BLaER1 treated with 17β-estradiol and CSF1 and Interleukin-3, amounts not matched to agents 10 nM and 100 nM (cell line): Measurements from ENCODE around the gene ANKHD1.
"Not testable (repeated sequence)": the region's sequence is repeated elsewhere in the genome, so short reads cannot be mapped to it uniquely, and the experiment has no call there.

Experiments used
- H3K27ac ChIP-seq, 11 experiments: shearing (Covaris generic); formaldehyde crosslinking; 2 replicates each; pipeline ENCODE4 v1.8.1; 2022
- H3K27me3 ChIP-seq, 11 experiments: shearing (Covaris generic); formaldehyde crosslinking; 2 replicates each; pipeline ENCODE4 v1.8.1; 2022
- H3K36me3 ChIP-seq, 11 experiments: shearing (Covaris generic); formaldehyde crosslinking; 2 replicates each; pipeline ENCODE4 v1.8.1; 2022
- H3K4me1 ChIP-seq, 10 experiments: shearing (Covaris generic); formaldehyde crosslinking; 2 replicates each; pipeline ENCODE4 v1.8.1; 2022
- H3K4me2 ChIP-seq, 11 experiments: shearing (Covaris generic); formaldehyde crosslinking; 2 replicates each; pipeline ENCODE4 v1.8.1; 2022
- H3K4me3 ChIP-seq, 10 experiments: shearing (Covaris generic); formaldehyde crosslinking; 2 replicates each; pipeline ENCODE4 v1.8.1; 2022
- H3K9ac ChIP-seq, 11 experiments: shearing (Covaris generic); formaldehyde crosslinking; 2 replicates each; pipeline ENCODE4 v1.8.1; 2022
- H3K9me3 ChIP-seq, 11 experiments: shearing (Covaris generic); formaldehyde crosslinking; replicated peaks in 1 of 11; 2 replicates each; pipeline ENCODE4 v1.8.1; 2022
- H4K20me1 ChIP-seq, 11 experiments: shearing (Covaris generic); formaldehyde crosslinking; 2 replicates each; pipeline ENCODE4 v1.8.1; 2022
- Cebpa-rat ChIP-seq, 11 experiments: shearing (Covaris generic); IDR thresholded peaks; 2 replicates each; pipeline ENCODE4 v1.8.1; 2022

Gene ANKHD1

DNA sequence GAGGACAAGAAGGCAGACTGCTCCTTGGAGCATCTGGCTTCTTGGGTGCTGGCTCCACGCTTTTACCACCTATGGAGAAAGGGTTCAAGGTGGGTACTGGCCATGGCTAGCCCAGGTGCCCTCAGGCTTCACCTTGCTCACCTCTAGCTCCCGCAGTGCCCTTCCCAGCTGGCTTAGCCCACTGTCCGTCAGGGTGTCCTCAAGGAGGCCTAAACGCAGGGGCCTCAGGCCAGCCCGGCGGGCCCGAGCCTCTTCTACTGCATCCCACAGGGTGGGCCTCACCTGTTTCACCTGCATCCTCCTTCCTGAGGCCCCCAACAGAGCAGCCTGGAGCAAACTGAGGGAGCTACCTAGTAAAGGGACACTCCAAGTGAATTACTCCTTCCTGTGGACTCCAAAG lies 172.1 kb downstream of the ANKHD1 start:
- Histone ChIP-seq H4K20me1 (no peaks in the 10 kb centered on the region), H3K4me1 (peaks cover 15 to 100% (median 30%) of the 10 kb centered on the region in 10 experiments), H3K4me2 (peak overlapping the region in 3 of 11 experiments; percentile 64 to 90 (median 80); a peak in 6 of 22 replicates), H3K4me3 (no peak overlapping the region), H3K27ac (peak overlapping the region in 3 of 11 experiments; percentile 17 to 76 (median 31); a peak in 2 of 22 replicates), H3K9me3 (no peaks in the 10 kb centered on the region), H3K36me3 (peaks cover 0 to 66% (median 0%) of the 10 kb centered on the region in 11 experiments; a peak in 6 of 22 replicates), H3K27me3 (no peaks in the 10 kb centered on the region), H3K9ac (peak overlapping the region in 1 of 11 experiments; percentile 57; a peak in 1 of 22 replicates)
- TF ChIP-seq Cebpa-rat (IDR thresholded peaks at IDR 0.05) = no peak

DNA sequence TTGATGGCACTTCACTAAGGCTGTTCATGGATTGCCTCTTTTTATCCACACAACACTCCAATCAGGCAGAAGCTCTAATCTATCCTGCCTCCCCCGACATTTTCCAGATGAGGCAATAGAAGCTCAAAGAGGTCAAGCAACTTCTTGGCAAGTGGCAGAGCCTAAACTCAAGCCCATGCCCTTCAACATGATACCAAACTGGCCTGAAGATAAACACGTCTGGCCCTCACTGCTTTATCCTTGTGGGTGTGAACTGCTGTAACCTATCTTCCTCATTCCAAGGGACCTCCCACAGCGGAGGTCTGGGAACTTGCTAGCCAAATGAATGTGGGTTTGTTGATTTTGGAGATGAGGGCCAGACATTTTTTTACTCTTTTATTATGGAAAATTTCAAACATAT lies 172.5 kb downstream of the ANKHD1 start:
- no peak for TF ChIP-seq Cebpa-rat (IDR thresholded peaks at IDR 0.05)
- Histone ChIP-seq H3K27me3 (no peaks in the 10 kb centered on the region), H3K4me3 (no peak overlapping the region), H3K4me1 (peaks cover 10 to 100% (median 25%) of the 10 kb centered on the region in 10 experiments), H3K36me3 (peaks cover 0 to 71% (median 0%) of the 10 kb centered on the region in 11 experiments; a peak in 6 of 22 replicates), H3K9ac (peak overlapping the region in 2 of 11 experiments; percentile 57 to 60; a peak in 1 of 22 replicates), H4K20me1 (no peaks in the 10 kb centered on the region), H3K9me3 (no peaks in the 10 kb centered on the region), H3K4me2 (peak overlapping the region in 3 of 11 experiments; percentile 64 to 90 (median 80); a peak in 6 of 22 replicates), H3K27ac (peak overlapping the region in 3 of 11 experiments; percentile 17 to 76 (median 31); a peak in 4 of 22 replicates)

DNA sequence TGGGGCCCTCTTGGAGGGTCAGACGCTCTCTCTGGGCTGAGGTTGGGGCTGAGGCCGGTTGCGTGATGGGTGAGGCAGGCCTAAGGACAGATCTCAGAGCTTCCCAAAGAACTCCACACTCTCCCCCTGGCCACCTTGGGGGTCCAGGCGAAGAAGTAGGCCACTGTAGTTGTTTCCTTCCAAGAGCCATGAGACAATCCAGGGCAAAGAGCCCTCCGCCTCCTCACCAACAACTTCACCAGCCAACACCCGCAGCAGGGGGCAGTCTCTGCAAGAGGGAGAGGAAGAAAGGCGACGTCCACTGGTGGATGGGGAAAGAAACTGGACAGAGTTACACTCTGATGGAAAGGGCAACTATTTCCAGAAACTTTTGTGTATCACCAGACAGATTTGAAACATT lies 173.7 kb downstream of the ANKHD1 start:
- H4K20me1 ChIP-seq = no peaks in the 10 kb centered on the region
- no peak overlapping the region for H3K4me3 ChIP-seq
- H3K9me3 ChIP-seq = no peaks in the 10 kb centered on the region
- peak overlapping the region in 2 of 11 experiments; percentile 57 to 63; a peak in 4 of 22 replicates for H3K9ac ChIP-seq
- H3K36me3 ChIP-seq = peaks cover 0 to 78% (median 0%) of the 10 kb centered on the region in 11 experiments; a peak in 6 of 22 replicates
- H3K27me3 ChIP-seq = no peaks in the 10 kb centered on the region
- TF ChIP-seq Cebpa-rat (IDR thresholded peaks at IDR 0.05) = no peak
- peak overlapping the region in 5 of 11 experiments; percentile 49 to 76 (median 70); a peak in 12 of 22 replicates for H3K27ac ChIP-seq
- peaks cover 0 to 100% (median 14%) of the 10 kb centered on the region in 10 experiments; a peak in 12 of 20 replicates for H3K4me1 ChIP-seq
- H3K4me2 ChIP-seq = peak overlapping the region in 4 of 11 experiments; percentile 16 to 90 (median 72); a peak in 6 of 22 replicates

DNA sequence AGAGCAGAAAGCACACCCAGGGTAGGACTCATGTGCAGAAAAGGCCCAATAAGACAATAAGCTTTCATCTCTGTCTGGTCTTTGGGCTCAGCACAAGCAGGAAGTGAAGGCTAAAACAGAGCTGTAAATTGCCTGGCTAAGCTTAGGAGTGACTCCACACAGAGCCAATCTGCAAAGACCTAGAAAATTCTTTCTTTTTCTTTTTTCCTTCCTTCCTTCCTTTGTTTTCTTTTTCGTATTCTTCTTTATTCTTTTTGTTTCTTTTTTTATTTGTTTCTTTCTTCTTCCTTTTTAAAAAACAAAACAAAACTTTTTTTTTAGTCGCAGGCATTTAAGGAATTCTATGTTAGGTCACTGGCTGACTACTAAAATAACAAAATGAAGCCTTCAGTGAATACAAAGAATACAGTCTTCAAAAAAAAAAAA lies 175.2 kb downstream of the ANKHD1 start:
- Histone ChIP-seq H3K36me3 (peaks cover 0 to 69% (median 0%) of the 10 kb centered on the region in 11 experiments; a peak in 6 of 22 replicates), H3K27ac (peak overlapping the region in 9 of 11 experiments; percentile 30 to 76 (median 63); a peak in 15 of 22 replicates), H3K4me1 (peaks cover 0 to 100% (median 12%) of the 10 kb centered on the region in 10 experiments; a peak in 11 of 20 replicates), H3K4me3 (no peak overlapping the region), H3K4me2 (peak overlapping the region in 6 of 11 experiments; percentile 4 to 90 (median 58); a peak in 11 of 22 replicates), H3K9me3 (no peaks in the 10 kb centered on the region), H3K27me3 (no peaks in the 10 kb centered on the region), H4K20me1 (no peaks in the 10 kb centered on the region), H3K9ac (peak overlapping the region in 5 of 11 experiments; percentile 20 to 70 (median 52); a peak in 7 of 22 replicates)
- TF ChIP-seq Cebpa-rat (IDR thresholded peaks at IDR 0.05) = no peak

DNA sequence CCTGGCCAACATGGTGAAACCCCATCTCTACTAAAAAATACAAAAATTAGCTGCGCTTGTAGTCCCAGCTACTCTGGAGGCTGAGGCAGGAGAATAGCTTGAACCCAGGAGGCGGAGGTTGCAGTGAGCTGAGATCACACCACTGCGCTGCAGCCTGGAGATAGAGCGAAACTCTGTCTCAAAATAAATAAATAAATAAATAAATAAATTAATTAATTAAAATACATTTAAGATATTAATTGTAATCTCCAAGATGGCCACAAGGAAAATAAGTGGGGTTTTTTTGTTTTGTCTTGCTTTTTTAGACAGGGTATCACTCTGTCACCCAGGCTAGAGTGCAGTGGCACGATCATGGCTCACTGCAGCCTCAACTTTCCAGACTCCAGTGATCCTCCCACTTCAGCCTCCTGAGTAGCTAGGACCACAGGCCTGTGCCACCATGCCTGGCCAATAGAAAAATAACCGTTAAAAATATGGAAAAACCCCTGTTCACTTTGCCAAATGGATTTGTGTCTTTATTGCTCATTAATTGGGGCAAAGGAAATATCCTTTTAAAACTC lies 177.6 kb downstream of the ANKHD1 start:
- H3K9me3 ChIP-seq = peaks cover 2 to 19% (median 9%) of the 10 kb centered on the region in 11 experiments; a peak in 15 of 22 replicates
- not testable (repeated sequence) for H3K9ac ChIP-seq, H3K27ac ChIP-seq, H4K20me1 ChIP-seq, H3K4me3 ChIP-seq, H3K27me3 ChIP-seq
- H3K36me3 ChIP-seq = peaks cover 0 to 76% (median 0%) of the 10 kb centered on the region in 11 experiments; a peak in 6 of 22 replicates
- peak overlapping the region in 2 of 11 experiments; percentile 37 to 38; a peak in 2 of 22 replicates for H3K4me2 ChIP-seq
- H3K4me1 ChIP-seq = peaks cover 0 to 98% (median 12%) of the 10 kb centered on the region in 10 experiments; a peak in 11 of 20 replicates

DNA sequence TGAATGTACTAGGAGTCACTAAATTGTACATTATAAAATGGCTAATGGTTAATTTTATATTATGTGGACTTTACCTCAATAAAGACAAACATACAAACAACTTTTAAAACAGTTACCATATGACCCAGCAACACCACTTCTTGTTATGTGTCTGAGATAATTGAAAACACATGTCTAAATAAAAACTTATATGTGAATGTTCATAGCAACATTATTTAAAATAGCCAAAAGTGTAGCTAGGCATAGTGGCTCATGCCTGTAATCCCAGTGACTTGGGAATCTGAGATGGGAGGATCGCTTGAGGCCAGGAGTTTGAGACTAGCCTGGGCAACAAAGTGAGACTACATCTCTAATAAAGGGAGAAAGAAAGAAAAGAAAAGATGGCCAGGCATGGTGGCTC lies 185.9 kb downstream of the ANKHD1 start:
- Histone ChIP-seq H3K27me3 (no peaks in the 10 kb centered on the region), H3K36me3 (peaks cover 0 to 55% (median 0%) of the 10 kb centered on the region in 11 experiments; a peak in 7 of 22 replicates)

DNA sequence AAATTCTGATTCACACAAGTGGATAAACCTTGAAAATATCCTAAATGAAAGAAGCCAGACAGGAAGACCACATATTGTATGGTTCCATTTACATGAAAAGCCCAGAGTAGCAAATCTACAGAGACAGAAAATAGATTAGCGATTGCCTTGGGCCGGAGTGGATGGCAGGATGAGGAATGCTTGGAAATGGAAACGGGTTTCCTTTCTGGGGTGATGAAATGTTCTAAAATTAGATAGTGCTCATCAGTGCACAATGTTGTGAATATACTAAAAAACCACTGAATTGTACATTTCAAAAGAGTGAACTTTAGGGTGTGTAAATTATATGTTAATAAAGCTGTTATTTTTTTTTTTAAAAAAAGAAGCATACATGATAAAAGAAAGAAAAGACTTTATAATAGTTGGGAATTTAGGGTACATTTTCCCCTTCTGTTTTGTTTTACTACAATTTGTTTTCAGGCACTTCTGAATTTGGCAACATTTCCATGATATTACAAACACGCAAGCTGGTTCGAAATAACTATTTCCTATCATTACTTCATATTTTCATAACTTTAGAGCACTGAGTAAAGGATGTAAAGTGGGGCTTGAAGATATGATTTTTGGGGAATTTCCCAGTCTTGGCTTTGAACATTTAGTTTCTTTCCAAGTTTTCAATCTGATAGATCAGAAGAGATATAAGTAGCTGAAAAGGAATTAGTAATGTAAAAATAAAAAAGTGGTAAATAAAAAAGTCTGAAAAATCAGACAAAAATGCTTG lies 186.9 kb downstream of the ANKHD1 start:
- H3K9ac ChIP-seq = peak overlapping the region in 4 of 11 experiments; percentile 69 to 92 (median 86); a peak in 8 of 22 replicates
- H4K20me1 ChIP-seq = no peaks in the 10 kb centered on the region
- H3K27me3 ChIP-seq = no peaks in the 10 kb centered on the region
- no peak for TF ChIP-seq Cebpa-rat (IDR thresholded peaks at IDR 0.05)
- H3K27ac ChIP-seq = peak overlapping the region in 6 of 11 experiments; percentile 24 to 95 (median 82); a peak in 10 of 22 replicates
- H3K9me3 ChIP-seq = peaks cover 0 to 30% (median 5%) of the 10 kb centered on the region in 11 experiments; a peak in 13 of 22 replicates
- H3K4me1 ChIP-seq = peaks cover 0 to 87% (median 34%) of the 10 kb centered on the region in 10 experiments; a peak in 15 of 20 replicates
- H3K4me3 ChIP-seq = peak overlapping the region in 3 of 10 experiments; percentile 14 to 23 (median 16); a peak in 3 of 20 replicates
- peak overlapping the region in 7 of 11 experiments; percentile 3 to 99 (median 82); a peak in 12 of 22 replicates for H3K4me2 ChIP-seq
- H3K36me3 ChIP-seq = peaks cover 0 to 45% (median 0%) of the 10 kb centered on the region in 11 experiments; a peak in 7 of 22 replicates

More for the DNA sequence above, 185.9 kb downstream of the ANKHD1 start:
- Histone ChIP-seq H3K27ac (peak overlapping the region in 5 of 11 experiments; percentile 43 to 95 (median 86); a peak in 7 of 22 replicates), H3K4me3 (no peak overlapping the region; a peak in 2 of 20 replicates), H3K9ac (peak overlapping the region in 3 of 11 experiments; percentile 82 to 92 (median 89); a peak in 5 of 22 replicates), H4K20me1 (no peaks in the 10 kb centered on the region), H3K9me3 (peaks cover 3 to 40% (median 13%) of the 10 kb centered on the region in 11 experiments; a peak in 15 of 22 replicates), H3K4me1 (peaks cover 0 to 91% (median 34%) of the 10 kb centered on the region in 10 experiments; a peak in 15 of 20 replicates), H3K4me2 (peak overlapping the region in 4 of 11 experiments; percentile 82 to 99 (median 98); a peak in 7 of 22 replicates)
- no peak for TF ChIP-seq Cebpa-rat (IDR thresholded peaks at IDR 0.05)
